Measurements from ENCODE around the gene CRACR2B.
A peak's percentile ranks its signal among the peaks of the same experiment; 100 is the strongest.

CRACR2B gene

DNA sequence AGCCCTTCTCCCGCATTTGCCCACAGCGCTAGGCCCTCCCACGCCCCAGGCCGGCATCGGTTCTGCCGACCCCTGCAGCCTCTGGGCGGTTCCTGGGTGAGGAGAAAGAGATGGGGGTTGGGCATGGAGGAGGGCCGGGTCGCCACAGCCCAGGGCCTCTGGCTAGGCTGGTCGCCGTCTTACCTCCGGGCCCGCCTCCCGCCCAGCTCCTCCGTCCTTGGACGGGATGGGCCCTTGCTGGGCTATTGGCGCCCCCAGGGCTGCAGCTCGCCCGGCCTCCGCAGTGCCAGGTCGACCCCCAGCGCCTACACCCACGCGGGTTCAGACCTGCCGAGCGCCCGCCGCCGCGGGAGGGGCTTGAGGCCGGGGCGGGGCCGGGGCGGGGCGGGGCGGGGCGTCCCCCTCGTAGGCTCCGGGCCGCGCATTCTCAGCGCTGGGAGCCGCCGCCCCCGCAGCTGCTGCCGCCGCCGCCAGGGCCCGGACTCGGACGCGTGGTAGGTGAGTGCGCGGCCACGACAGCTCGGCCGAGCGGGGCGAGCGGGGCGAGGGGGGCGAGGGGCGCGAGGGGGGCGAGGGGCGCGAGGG is 4.9 kb downstream of the CRACR2B start, which contains the start of gene CD151:
CD151 (plus strand) TSS at position 424 of the 585 bp plus-strand sequence. CDS start 3,118 bp downstream, outside the sequence.
- Histone ChIP-seq H3K4me1 (ENCODE audit: insufficient read depth, low read length, poor library complexity, severe bottlenecking) (peaks cover 22% of the 10 kb centered on the region), H3K9me2 (replicated peaks; ENCODE audit: low read depth, low read length) (no peaks in the 10 kb centered on the region), H2AFZ (ENCODE audit: low read length) (peak within 1 kb of the TSS; percentile 3; the same call in 1 of the 2 replicates), H3K27me3 (ENCODE audit: insufficient read depth, low read length, poor library complexity, severe bottlenecking) (no peaks in the 10 kb centered on the region), H3F3A (ENCODE audit: low read depth) (no peaks in the 10 kb centered on the region), H3K4me2 (ENCODE audit: low read depth, low read length, poor library complexity, severe bottlenecking) (peak within 1 kb of the TSS; percentile 84), H3K9ac (ENCODE audit: low read depth, low read length, poor library complexity, severe bottlenecking) (peak within 1 kb of the TSS; percentile 78), H3K36me3 (ENCODE audit: insufficient read depth, low read length) (no peaks in the 10 kb centered on the region; the same call in 1 of the 2 replicates), H3K9me3 (ENCODE audit: insufficient read depth, low read depth, low read length) (no peaks in the 10 kb centered on the region), H3K4me3 (ENCODE audit: low read length, poor library complexity, severe bottlenecking) (peak within 1 kb of the TSS; percentile 77), H3K79me2 (ENCODE audit: insufficient read depth, low read length) (peaks cover 11% of the 10 kb centered on the region; the same call in 1 of the 2 replicates), H4K20me1 (ENCODE audit: insufficient read depth, low read length, poor library complexity, severe bottlenecking) (peaks cover 5% of the 10 kb centered on the region)
- TF ChIP-seq, protein P1, sequence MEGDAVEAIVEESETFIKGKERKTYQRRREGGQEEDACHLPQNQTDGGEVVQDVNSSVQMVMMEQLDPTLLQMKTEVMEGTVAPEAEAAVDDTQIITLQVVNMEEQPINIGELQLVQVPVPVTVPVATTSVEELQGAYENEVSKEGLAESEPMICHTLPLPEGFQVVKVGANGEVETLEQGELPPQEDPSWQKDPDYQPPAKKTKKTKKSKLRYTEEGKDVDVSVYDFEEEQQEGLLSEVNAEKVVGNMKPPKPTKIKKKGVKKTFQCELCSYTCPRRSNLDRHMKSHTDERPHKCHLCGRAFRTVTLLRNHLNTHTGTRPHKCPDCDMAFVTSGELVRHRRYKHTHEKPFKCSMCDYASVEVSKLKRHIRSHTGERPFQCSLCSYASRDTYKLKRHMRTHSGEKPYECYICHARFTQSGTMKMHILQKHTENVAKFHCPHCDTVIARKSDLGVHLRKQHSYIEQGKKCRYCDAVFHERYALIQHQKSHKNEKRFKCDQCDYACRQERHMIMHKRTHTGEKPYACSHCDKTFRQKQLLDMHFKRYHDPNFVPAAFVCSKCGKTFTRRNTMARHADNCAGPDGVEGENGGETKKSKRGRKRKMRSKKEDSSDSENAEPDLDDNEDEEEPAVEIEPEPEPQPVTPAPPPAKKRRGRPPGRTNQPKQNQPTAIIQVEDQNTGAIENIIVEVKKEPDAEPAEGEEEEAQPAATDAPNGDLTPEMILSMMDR (conservative IDR thresholded peaks at IDR 0.05; ENCODE audit: low read length): no peak

- H3K4me1 ChIP-seq (ENCODE audit: insufficient read depth, low read length, poor library complexity, severe bottlenecking): peaks cover 15% of the 10 kb centered on the region
- H3K79me2 ChIP-seq (ENCODE audit: insufficient read depth, low read length): peaks cover 6% of the 10 kb centered on the region; the same call in 1 of the 2 replicates
- no peaks in the 10 kb centered on the region for H3K9me3 ChIP-seq (ENCODE audit: insufficient read depth, low read depth, low read length)
- H3F3A ChIP-seq (ENCODE audit: low read depth): no peaks in the 10 kb centered on the region
- H3K9ac ChIP-seq (ENCODE audit: low read depth, low read length, poor library complexity, severe bottlenecking): peak overlapping the region; percentile 78
- peak overlapping the region; percentile 84 for H3K4me2 ChIP-seq (ENCODE audit: low read depth, low read length, poor library complexity, severe bottlenecking)
- H2AFZ ChIP-seq (ENCODE audit: low read length): peak overlapping the region; percentile 3; the same call in 1 of the 2 replicates
- H3K4me3 ChIP-seq (ENCODE audit: low read length, poor library complexity, severe bottlenecking): peak overlapping the region; percentile 77
- H3K27me3 ChIP-seq (ENCODE audit: insufficient read depth, low read length, poor library complexity, severe bottlenecking): no peaks in the 10 kb centered on the region
- no peak for TF ChIP-seq EZH2phosphoT487 (IDR thresholded peaks at IDR 0.05; ENCODE audit: borderline replicate concordance)
- TF ChIP-seq, protein P1 (conservative IDR thresholded peaks at IDR 0.05; ENCODE audit: low read length): no peak
- H4K20me1 ChIP-seq (ENCODE audit: insufficient read depth, low read length, poor library complexity, severe bottlenecking): peaks cover 5% of the 10 kb centered on the region
- no peaks in the 10 kb centered on the region for H3K9me2 ChIP-seq (replicated peaks; ENCODE audit: low read depth, low read length)
- H3K36me3 ChIP-seq (ENCODE audit: insufficient read depth, low read length): no peaks in the 10 kb centered on the region; the same call in 1 of the 2 replicates
Measured at GRCh38 chr11:833114-833791, 5.5 kb downstream of the CRACR2B start.

DNA sequence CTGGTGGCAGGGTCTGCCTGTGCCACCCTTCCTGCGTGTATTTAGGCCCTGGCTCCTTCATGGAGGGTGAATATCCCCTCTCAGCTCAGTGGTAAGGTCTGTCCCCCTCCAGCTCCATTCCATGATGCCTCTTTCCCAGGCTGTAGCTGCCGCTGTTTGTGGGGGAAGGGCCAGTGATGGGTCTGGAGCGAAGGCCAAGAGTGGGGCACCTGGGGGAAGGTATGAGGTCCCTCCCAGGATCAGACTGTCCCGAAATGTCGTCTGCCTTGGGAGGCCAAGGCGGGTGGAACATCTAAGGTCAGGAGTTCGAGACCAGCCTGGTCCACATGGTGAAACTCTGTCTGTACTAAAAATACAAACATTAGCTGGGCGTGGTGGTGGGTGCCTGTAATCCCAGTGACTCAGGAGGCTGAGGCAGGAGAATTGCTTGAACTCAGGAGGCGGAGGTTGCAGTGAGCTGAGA is 6.2 kb downstream of the CRACR2B start:
- Histone ChIP-seq H3K4me3 (ENCODE audit: low read length, poor library complexity, severe bottlenecking) (peak overlapping the region; percentile 77), H3K4me1 (ENCODE audit: insufficient read depth, low read length, poor library complexity, severe bottlenecking) (peaks cover 15% of the 10 kb centered on the region), H3K79me2 (ENCODE audit: insufficient read depth, low read length) (peaks cover 6% of the 10 kb centered on the region; the same call in 1 of the 2 replicates), H3K9me3 (ENCODE audit: insufficient read depth, low read depth, low read length) (no peaks in the 10 kb centered on the region), H3K4me2 (ENCODE audit: low read depth, low read length, poor library complexity, severe bottlenecking) (peak overlapping the region; percentile 84), H3K36me3 (ENCODE audit: insufficient read depth, low read length) (peaks cover 4% of the 10 kb centered on the region; the same call in 1 of the 2 replicates), H3K27me3 (ENCODE audit: insufficient read depth, low read length, poor library complexity, severe bottlenecking) (no peaks in the 10 kb centered on the region), H3K9me2 (replicated peaks; ENCODE audit: low read depth, low read length) (no peaks in the 10 kb centered on the region), H2AFZ (ENCODE audit: low read length) (no peak overlapping the region), H4K20me1 (ENCODE audit: insufficient read depth, low read length, poor library complexity, severe bottlenecking) (peaks cover 10% of the 10 kb centered on the region), H3K9ac (ENCODE audit: low read depth, low read length, poor library complexity, severe bottlenecking) (peak overlapping the region; percentile 78), H3F3A (ENCODE audit: low read depth) (no peaks in the 10 kb centered on the region)
- no peak for TF ChIP-seq EZH2phosphoT487 (IDR thresholded peaks at IDR 0.05; ENCODE audit: borderline replicate concordance)
- TF ChIP-seq, protein P1 (conservative IDR thresholded peaks at IDR 0.05; ENCODE audit: low read length): no peak

All from Loucy (cell line).